HL-60 (cell line): ENCODE results near the gene KIF20B.

ENCODE experiments used
- CTCF ChIP-seq: IDR thresholded peaks from one replicate; pipeline ENCODE4 v1.5.1; 2011; ENCODE audit warnings: low read length, control low read depth, inconsistent platforms; ENCODE audit not compliant: insufficient read depth
- GABPA ChIP-seq: IDR thresholded peaks from 2 replicates; pipeline ENCODE4 v1.6.1; 2012; ENCODE audit warnings: low read depth
- POLR2AphosphoS5 ChIP-seq: IDR thresholded peaks from 2 replicates; pipeline ENCODE4 v1.6.1; 2012; ENCODE audit warnings: low read depth
- REST ChIP-seq: IDR thresholded peaks from 2 replicates; pipeline ENCODE4 v1.6.1; 2012; ENCODE audit warnings: low read depth; ENCODE audit not compliant: insufficient replicate concordance
- SPI1 ChIP-seq: IDR thresholded peaks from 2 replicates; pipeline ENCODE4 v1.6.1; 2012; ENCODE audit warnings: low read depth, mild to moderate bottlenecking, borderline replicate concordance

- TF ChIP-seq CTCF, result no peak
- no peak for TF ChIP-seq REST
- TF ChIP-seq POLR2AphosphoS5, result no peak
- no peak for TF ChIP-seq SPI1
- no peak for TF ChIP-seq GABPA
Measured at GRCh38 chr10:89707372-89707771, 6.0 kb downstream of the KIF20B start.
